Transverse colon (tissue), 4 donors: Measurements from ENCODE around the gene BRIP1. TPM values are rescaled to one million over a fixed set of nuclear protein-coding genes. Genes with fewer than 3 reads are reported as not detected.

Source experiments
- DNase-seq: peaks from one replicate; pipeline ENCODE4 v3.0.0-alpha.2; 2019
- H3K27ac ChIP-seq, 4 donors: fragments of 200-600 bp; sonication (generic); 2 replicates each; pipeline ENCODE4 v1.5.1; 2016 to 2018; ENCODE audit warnings: inconsistent platforms in 4 of 4
- H3K27me3 ChIP-seq: fragments of 200-600 bp; sonication (generic); 2 replicates; pipeline ENCODE4 v1.5.1; 2017; ENCODE audit warnings: inconsistent platforms
- H3K36me3 ChIP-seq, 4 donors: fragments of 200-600 bp; sonication (generic); 2 replicates each; pipeline ENCODE4 v1.5.1; 2017 to 2019; ENCODE audit warnings: inconsistent platforms in 4 of 4
- H3K4me1 ChIP-seq, 4 donors: fragments of 200-600 bp; sonication (generic); 2 replicates each; pipeline ENCODE4 v1.5.1; 2017 to 2020; ENCODE audit warnings: inconsistent platforms in 4 of 4
- H3K4me3 ChIP-seq, 4 donors: fragments of 200-600 bp; sonication (generic); 1 replicate in 1 of 4; 2 replicates in 3 of 4; pipeline versions ENCODE4 v1.5.1 to v1.6.1; 2017 to 2019; ENCODE audit warnings: inconsistent platforms in 4 of 4
- H3K9me3 ChIP-seq, 2 donors: fragments of 200-600 bp; sonication (generic); 2 replicates each; pipeline ENCODE4 v1.5.1; 2017 to 2019; ENCODE audit warnings: inconsistent platforms in 2 of 2
- EP300 ChIP-seq: sonication (generic); formaldehyde crosslinking; IDR thresholded peaks from one replicate; pipeline ENCODE4 v1.6.1; 2017; ENCODE audit warnings: antibody characterized with exemption, low read depth
- POLR2A ChIP-seq: fragments of 450-650 bp; IDR thresholded peaks from one replicate; pipeline ENCODE4 v1.6.1; 2016; ENCODE audit warnings: antibody characterized with exemption, mild to moderate bottlenecking, moderate library complexity
- POLR2AphosphoS5 ChIP-seq, 3 donors: sonication (generic); formaldehyde crosslinking; IDR thresholded peaks; one replicate each; pipeline ENCODE4 v1.6.1; 2016; ENCODE audit warnings: antibody characterized with exemption in 3 of 3
- WGBS, 2 donors: methylation state at CpG; one replicate each; pipeline ENCODE4 v1.1.5; 2018; ENCODE audit warnings: low coverage in 1 of 2; 5-methylcytosine and 5-hydroxymethylcytosine counted together
- in situ Hi-C, 4 donors: fragments of 200-750 bp; cut with MboI; loops; one replicate each; pipeline versions ENCODE4 v1.15.0 to v1.15.1; 2017; ENCODE audit warnings: low sequenced_read_pairs in 3 of 4, low pct_ligation_motif_present in 1 of 4, low pct_unique_long_range_greater_than_20kb in 1 of 4
- intact Hi-C: fragments of 100-400 bp; cut with DNase I; formaldehyde crosslinking; loops from one replicate; pipeline ENCODE4 v1.15.1; 2023; ENCODE audit warnings: low total_unique reads
- total RNA-seq, 4 donors: library from RNA; depleted of rRNA; stranded (reverse); fragments of >200 nt; gene quantifications; one replicate each; pipeline ENCODE4 v1.1.0, GENCODE V29; 2016
- TF ChIP-seq, protein P1 (sequence below), 5 experiments: fragments of 200-600 bp in 3 of 5; fragments of 450-650 bp in 2 of 5; sonication (generic) in 3 of 5; IDR thresholded peaks; 1 replicate in 2 of 5; 2 replicates in 3 of 5; pipeline ENCODE4 v1.5.1; 2016 to 2017; ENCODE audit warnings: antibody characterized with exemption in 5 of 5, inconsistent platforms in 3 of 5, mild to moderate bottlenecking in 2 of 5, moderate library complexity in 1 of 5

BRIP1 gene
- total RNA-seq, 4 donors from 2014 or later, result 0.80 to 1.9 (median 1.2) TPM

DNA sequence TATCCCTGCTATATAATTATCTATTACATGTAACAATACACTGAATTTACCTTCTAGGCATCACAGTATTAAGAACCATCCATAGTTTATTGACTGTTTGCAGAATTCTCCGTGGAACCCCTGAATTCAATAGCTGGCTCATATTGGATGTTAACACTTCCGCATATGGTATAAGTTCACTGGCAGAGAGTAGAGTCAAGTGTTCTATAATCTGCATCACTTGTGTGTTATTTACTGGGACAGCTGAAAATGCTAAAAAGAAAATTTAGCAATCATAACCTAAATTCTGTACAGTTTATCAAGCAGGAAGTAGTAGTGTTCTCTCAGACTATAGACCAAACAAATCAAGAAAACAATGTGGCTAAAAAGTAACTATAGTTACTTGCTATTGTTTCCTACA lies 14.5 kb upstream of the BRIP1 start:
- Histone ChIP-seq H3K36me3 (peaks cover 0 to 36% (median 3%) of the 10 kb centered on the region in 4 donors), H3K27ac (no peak overlapping the region), H3K4me1 (no peaks in the 10 kb centered on the region), H3K4me3 (no peak overlapping the region), H3K9me3 (no peaks in the 10 kb centered on the region), H3K27me3 (no peaks in the 10 kb centered on the region)
- DNase-seq, result no peak
- in situ Hi-C loops, result no loop called here
- intact Hi-C loops, result no loop called here
- 94% methylated on average over 2 of the region's 2 CpGs for WGBS, 2 donors
- TF ChIP-seq EP300, result no peak
- TF ChIP-seq POLR2A, result no peak
- TF ChIP-seq, protein P1, sequence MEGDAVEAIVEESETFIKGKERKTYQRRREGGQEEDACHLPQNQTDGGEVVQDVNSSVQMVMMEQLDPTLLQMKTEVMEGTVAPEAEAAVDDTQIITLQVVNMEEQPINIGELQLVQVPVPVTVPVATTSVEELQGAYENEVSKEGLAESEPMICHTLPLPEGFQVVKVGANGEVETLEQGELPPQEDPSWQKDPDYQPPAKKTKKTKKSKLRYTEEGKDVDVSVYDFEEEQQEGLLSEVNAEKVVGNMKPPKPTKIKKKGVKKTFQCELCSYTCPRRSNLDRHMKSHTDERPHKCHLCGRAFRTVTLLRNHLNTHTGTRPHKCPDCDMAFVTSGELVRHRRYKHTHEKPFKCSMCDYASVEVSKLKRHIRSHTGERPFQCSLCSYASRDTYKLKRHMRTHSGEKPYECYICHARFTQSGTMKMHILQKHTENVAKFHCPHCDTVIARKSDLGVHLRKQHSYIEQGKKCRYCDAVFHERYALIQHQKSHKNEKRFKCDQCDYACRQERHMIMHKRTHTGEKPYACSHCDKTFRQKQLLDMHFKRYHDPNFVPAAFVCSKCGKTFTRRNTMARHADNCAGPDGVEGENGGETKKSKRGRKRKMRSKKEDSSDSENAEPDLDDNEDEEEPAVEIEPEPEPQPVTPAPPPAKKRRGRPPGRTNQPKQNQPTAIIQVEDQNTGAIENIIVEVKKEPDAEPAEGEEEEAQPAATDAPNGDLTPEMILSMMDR (IDR thresholded peaks at IDR 0.05), result no peak
- no peak for TF ChIP-seq POLR2AphosphoS5 (IDR thresholded peaks at IDR 0.05)

DNA sequence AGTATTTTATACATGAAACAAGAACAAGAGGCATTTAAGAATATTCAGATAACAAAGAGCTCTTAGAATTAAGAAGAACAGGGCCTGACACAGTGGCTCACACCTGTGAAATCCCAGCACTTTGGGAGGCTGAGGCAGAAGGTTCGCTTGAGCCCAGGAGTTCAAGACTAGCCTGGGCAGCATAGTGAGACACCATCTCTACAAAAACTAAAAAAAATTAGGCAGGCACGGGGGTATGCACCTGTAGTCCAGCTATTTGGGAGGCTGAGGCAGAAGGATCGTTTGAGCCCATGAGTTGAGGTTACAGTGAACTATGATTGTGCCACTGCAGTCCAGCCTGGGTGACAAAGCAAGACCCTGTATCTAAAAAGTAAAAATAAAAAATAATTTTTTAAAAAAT lies 12.5 kb upstream of the BRIP1 start:
- WGBS, 2 donors, result 85 to 100% methylated on average over 1 to 3 of the region's 3 CpGs
- no peak for DNase-seq
- Histone ChIP-seq H3K9me3 (no peaks in the 10 kb centered on the region), H3K27me3 (no peaks in the 10 kb centered on the region), H3K4me3 (no peak overlapping the region), H3K4me1 (no peaks in the 10 kb centered on the region), H3K36me3 (peaks cover 0 to 42% (median 5%) of the 10 kb centered on the region in 4 donors), H3K27ac (no peak overlapping the region)
- intact Hi-C loops, result no loop called here
- in situ Hi-C loops, result no loop called here
- no peak for TF ChIP-seq POLR2A
- TF ChIP-seq EP300, result no peak
- TF ChIP-seq, protein P1 (IDR thresholded peaks at IDR 0.05), result no peak
- no peak for TF ChIP-seq POLR2AphosphoS5 (IDR thresholded peaks at IDR 0.05)

DNA sequence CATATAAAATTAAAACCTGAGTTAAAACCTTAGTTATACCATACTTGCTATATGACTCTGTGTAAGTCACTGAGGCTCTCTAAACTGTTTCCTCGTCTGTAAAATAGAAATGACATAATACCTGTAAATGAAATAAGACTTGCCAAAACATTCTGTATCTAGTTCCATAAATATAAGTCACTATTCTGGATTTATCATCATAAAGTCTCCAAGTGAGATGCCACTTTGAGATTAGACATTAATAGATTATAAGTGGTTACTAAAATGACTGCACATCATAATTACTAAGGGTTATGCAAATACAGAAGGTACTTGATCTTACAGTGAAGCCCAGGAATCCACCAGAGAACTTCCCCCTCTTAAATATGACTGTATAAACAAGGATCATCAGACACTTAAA lies 12.0 kb upstream of the BRIP1 start:
- TF ChIP-seq EP300 (no peak), POLR2AphosphoS5 (IDR thresholded peaks at IDR 0.05) (no peak), POLR2A (no peak)
- TF ChIP-seq, protein P1 (IDR thresholded peaks at IDR 0.05), result no peak
- Histone ChIP-seq H3K4me1 (no peaks in the 10 kb centered on the region), H3K27ac (no peak overlapping the region), H3K4me3 (no peak overlapping the region), H3K27me3 (no peaks in the 10 kb centered on the region), H3K9me3 (no peaks in the 10 kb centered on the region), H3K36me3 (peaks cover 0 to 44% (median 5%) of the 10 kb centered on the region in 4 donors)
- intact Hi-C loops, result no loop called here
- in situ Hi-C loops, result no loop called here
- 57 to 58% methylated on average over 1 of the region's 1 CpG for WGBS, 2 donors
- DNase-seq, result no peak

DNA sequence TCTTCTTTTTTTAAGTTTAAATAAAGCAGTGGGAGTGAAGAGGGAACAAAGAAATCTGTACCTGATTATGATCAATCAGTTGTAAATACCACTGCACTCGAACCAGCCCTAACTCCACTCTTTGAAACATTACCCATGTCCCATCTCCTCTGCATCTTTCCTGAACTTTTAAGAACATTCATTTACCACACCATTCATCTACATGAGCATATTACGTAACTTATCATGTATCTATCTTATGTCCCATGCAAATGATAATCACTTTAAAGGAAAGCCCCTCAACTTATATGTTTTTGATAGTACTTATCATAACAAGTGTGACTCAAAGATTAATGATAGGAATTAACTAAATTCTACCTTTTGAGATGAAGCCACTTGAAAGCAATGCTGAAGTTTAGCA lies 10.7 kb upstream of the BRIP1 start:
- in situ Hi-C loops (no loop called here), intact Hi-C loops (no loop called here)
- no peak overlapping the region for H3K4me3 ChIP-seq
- peaks cover 0 to 53% (median 5%) of the 10 kb centered on the region in 4 donors for H3K36me3 ChIP-seq
- H3K27me3 ChIP-seq, result no peaks in the 10 kb centered on the region
- H3K4me1 ChIP-seq, result no peaks in the 10 kb centered on the region
- WGBS, 2 donors, result 97 to 100% methylated on average over 2 of the region's 2 CpGs
- no peak for TF ChIP-seq POLR2AphosphoS5 (IDR thresholded peaks at IDR 0.05)
- no peak for TF ChIP-seq EP300
- TF ChIP-seq POLR2A, result no peak
- TF ChIP-seq, protein P1 (IDR thresholded peaks at IDR 0.05), result no peak
- no peak for DNase-seq
- no peaks in the 10 kb centered on the region for H3K9me3 ChIP-seq
- H3K27ac ChIP-seq, result no peak overlapping the region
